Colonic mucosa (tissue), 4 donors: ENCODE results near the gene IGSF23. TPM values are rescaled to one million over a fixed set of nuclear protein-coding genes. Genes with fewer than 3 reads are reported as not detected.

Source experiments
- DNase-seq: peaks from one replicate; pipeline ENCODE4 v3.0.0-alpha.2; 2020
- H3K27ac ChIP-seq: fragments of 200-600 bp; one replicate; pipeline ENCODE4 v1.8.0; 2021
- H3K27me3 ChIP-seq: fragments of 200-600 bp; one replicate; pipeline ENCODE4 v1.8.0; 2021
- H3K36me3 ChIP-seq: fragments of 200-600 bp; one replicate; pipeline ENCODE4 v1.8.0; 2021
- H3K4me1 ChIP-seq: fragments of 200-600 bp; one replicate; pipeline ENCODE4 v1.8.0; 2021; ENCODE audit warnings: mild to moderate bottlenecking
- H3K4me3 ChIP-seq: fragments of 200-600 bp; one replicate; pipeline ENCODE4 v1.8.0; 2021
- H3K9ac ChIP-seq, 2 donors: one replicate each; pipeline ENCODE4 v1.7.0; 2013; ENCODE audit warnings: control low read depth in 2 of 2, low read depth in 2 of 2, low read length in 2 of 2
- H3K9me3 ChIP-seq: fragments of 200-600 bp; one replicate; pipeline ENCODE4 v1.8.0; 2021
- intact Hi-C: fragments of 100-400 bp; cut with DNase I; formaldehyde crosslinking; loops from one replicate; pipeline ENCODE4 v1.14.1; 2022
- total RNA-seq, 2 donors: library from RNA; stranded (reverse); fragmentation: NEBNext Ultra II Directional in 1 of 2; extraction: Animal tissue kit (Norgen Biotek cat#: 25700) in 1 of 2; gene quantifications; one replicate each; pipeline ENCODE4 v1.2.1, GENCODE V29; 2021
- TF ChIP-seq, protein P1 (sequence below): fragments of 200-600 bp; IDR thresholded peaks from one replicate; pipeline ENCODE4 v1.8.0; 2022; ENCODE audit warnings: antibody characterized with exemption, mild to moderate bottlenecking
- donor health status: healthy.
- donor health status: DM: no; HTN: no; CAD: no.
- donor health status: DM: no; HTN: no; CAD: no.

IGSF23 gene
- total RNA-seq, 2 donors from 2014 or later, result not detected

DNA sequence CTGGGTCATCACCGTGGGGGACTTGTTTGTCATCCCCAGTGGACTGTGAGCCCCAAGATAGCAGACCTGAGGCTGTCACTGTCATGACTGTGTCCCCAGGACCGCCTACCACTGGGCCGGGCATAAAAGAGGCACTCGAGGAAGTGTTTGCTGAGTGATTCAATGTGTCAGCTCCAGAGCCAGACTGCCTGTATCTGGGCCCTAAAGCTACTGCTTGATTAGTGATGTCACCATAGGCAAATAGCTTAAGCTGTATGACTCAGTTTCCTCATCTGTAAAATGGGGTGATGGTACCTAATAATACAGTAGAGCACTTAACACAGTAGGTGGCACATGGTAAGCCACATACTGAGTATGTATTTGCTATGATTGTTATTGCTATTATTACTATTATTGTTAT is 46.7 kb downstream of the IGSF23 start:
- Histone ChIP-seq H3K4me3 (no peak overlapping the region), H3K27me3 (no peaks in the 10 kb centered on the region), H3K9ac (no peak overlapping the region), H3K9me3 (no peaks in the 10 kb centered on the region), H3K36me3 (peaks cover 13% of the 10 kb centered on the region), H3K27ac (no peak overlapping the region), H3K4me1 (no peaks in the 10 kb centered on the region)
- TF ChIP-seq, protein P1, sequence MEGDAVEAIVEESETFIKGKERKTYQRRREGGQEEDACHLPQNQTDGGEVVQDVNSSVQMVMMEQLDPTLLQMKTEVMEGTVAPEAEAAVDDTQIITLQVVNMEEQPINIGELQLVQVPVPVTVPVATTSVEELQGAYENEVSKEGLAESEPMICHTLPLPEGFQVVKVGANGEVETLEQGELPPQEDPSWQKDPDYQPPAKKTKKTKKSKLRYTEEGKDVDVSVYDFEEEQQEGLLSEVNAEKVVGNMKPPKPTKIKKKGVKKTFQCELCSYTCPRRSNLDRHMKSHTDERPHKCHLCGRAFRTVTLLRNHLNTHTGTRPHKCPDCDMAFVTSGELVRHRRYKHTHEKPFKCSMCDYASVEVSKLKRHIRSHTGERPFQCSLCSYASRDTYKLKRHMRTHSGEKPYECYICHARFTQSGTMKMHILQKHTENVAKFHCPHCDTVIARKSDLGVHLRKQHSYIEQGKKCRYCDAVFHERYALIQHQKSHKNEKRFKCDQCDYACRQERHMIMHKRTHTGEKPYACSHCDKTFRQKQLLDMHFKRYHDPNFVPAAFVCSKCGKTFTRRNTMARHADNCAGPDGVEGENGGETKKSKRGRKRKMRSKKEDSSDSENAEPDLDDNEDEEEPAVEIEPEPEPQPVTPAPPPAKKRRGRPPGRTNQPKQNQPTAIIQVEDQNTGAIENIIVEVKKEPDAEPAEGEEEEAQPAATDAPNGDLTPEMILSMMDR, result no peak
- DNase-seq, result no peak
- intact Hi-C loops, result no loop called here

DNA sequence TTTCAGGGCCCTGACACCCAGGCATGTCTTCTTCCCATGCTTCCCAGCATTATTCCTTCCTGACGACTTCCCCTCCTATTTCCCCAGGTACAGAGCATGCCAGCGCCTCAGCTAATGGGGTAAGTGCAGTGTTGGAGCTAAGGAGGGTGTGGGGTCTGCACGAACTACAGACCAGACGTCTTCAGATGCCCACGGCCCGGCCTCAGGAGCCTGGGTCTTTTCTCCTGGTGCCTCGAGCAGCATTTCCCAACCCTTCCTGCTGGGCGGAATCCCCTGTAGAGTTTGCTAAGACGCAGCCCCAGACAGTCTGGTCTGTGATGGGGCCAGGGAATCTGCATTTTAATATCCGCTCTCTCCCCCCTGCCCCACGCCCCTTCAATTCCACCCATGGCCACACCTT is 47.8 kb downstream of the IGSF23 start:
- Histone ChIP-seq H3K27me3 (no peaks in the 10 kb centered on the region), H3K36me3 (peaks cover 7% of the 10 kb centered on the region), H3K4me3 (no peak overlapping the region), H3K9me3 (no peaks in the 10 kb centered on the region), H3K4me1 (no peaks in the 10 kb centered on the region), H3K27ac (no peak overlapping the region), H3K9ac (no peak overlapping the region)
- intact Hi-C loops, result no loop called here
- TF ChIP-seq, protein P1, result no peak
- no peak for DNase-seq

DNA sequence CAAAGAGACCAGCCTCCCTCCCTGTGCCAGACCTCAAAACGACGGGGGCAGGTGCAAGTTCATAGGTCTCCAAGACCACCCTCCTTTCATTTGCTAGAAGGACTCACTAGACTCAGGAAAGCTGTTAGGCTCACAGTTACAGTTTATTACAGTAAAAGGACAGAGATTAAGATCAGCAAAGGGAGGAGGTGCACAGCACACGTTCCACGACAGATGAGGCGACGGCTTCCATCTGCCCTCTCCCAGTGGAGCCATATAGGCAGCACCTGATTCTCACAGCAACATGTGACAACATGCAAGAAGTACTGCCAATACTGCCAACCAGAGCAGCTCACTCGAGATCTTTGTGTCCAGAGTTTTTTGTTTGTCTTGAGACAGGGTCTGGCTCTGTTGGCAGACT is 48.5 kb downstream of the IGSF23 start:
- H3K9ac ChIP-seq, result no peak overlapping the region
- intact Hi-C loops, result no loop called here
- H3K27ac ChIP-seq, result no peak overlapping the region
- H3K36me3 ChIP-seq, result peaks cover 6% of the 10 kb centered on the region
- H3K4me3 ChIP-seq, result no peak overlapping the region
- TF ChIP-seq, protein P1, result no peak
- no peak for DNase-seq
- H3K4me1 ChIP-seq, result no peaks in the 10 kb centered on the region
- H3K9me3 ChIP-seq, result no peaks in the 10 kb centered on the region
- no peaks in the 10 kb centered on the region for H3K27me3 ChIP-seq

DNA sequence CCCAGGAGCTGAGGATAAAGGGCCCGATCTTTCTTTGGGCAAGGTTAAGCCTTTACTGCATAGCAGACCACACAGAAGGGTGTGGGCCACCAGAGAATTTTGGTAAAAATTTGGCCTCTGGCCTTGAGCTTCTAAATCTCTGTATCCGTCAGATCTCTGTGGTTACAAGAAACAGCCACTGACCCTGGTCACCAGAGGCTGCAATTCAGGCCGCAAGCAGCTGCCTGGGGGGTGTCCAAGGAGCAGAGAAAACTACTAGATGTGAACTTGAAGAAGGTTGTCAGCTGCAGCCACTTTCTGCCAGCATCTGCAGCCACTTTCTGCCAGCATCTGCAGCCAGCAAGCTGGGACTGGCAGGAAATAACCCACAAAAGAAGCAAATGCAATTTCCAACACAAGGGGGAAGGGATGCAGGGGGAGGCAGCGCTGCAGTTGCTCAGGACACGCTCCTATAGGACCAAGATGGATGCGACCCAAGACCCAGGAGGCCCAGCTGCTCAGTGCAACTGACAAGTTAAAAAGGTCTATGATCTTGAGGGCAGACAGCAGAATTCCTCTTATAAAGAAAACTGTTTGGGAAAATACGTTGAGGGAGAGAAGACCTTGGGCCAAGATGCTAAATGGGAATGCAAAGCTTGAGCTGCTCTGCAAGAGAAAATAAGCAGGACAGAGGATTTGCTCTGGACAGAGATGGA is 49.5 kb downstream of the IGSF23 start:
- Histone ChIP-seq H3K27me3 (no peaks in the 10 kb centered on the region), H3K9me3 (no peaks in the 10 kb centered on the region), H3K27ac (no peak overlapping the region), H3K4me3 (no peak overlapping the region), H3K9ac (no peak overlapping the region), H3K4me1 (no peaks in the 10 kb centered on the region), H3K36me3 (peaks cover 6% of the 10 kb centered on the region)
- TF ChIP-seq, protein P1, result no peak
- intact Hi-C loops, result no loop called here
- no peak for DNase-seq

DNA sequence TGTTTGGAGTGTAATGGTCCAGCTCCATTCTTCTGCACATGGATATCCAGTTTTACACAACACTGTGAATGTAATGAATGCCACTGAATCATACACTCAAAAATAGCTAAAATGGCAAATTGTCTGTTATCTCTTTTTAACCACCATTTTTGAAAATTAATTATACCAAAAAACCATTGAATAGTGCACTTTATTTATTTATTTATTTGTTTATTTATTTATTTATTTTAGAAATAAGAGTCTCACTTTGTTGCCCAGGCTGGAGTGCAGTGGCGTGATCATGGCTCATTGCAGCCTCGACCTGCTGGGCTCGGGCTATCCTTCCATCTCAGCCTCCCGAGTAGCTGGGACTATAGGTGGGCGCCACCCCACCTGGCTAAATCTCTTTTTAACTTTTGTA is 50.6 kb downstream of the IGSF23 start:
- Histone ChIP-seq H3K9ac (no peak overlapping the region), H3K4me3 (no peak overlapping the region), H3K36me3 (peaks cover 6% of the 10 kb centered on the region), H3K27ac (no peak overlapping the region), H3K9me3 (no peaks in the 10 kb centered on the region), H3K27me3 (no peaks in the 10 kb centered on the region), H3K4me1 (no peaks in the 10 kb centered on the region)
- no peak for DNase-seq
- intact Hi-C loops, result no loop called here
- TF ChIP-seq, protein P1, result no peak
